K562 (cell line): Measurements from ENCODE around the gene CDX1. TPM values are rescaled to one million over a fixed set of nuclear protein-coding genes. Genes with fewer than 3 reads are reported as not detected.

Experiments
- ETV1 ChIP-seq: fragments of 450-650 bp; conservative IDR thresholded peaks from 2 replicates; pipeline ENCODE4 v1.6.1; 2016; ENCODE audit warnings: missing genetic modification characterization, control low read depth, low read depth, missing compliant biosample characterization
- SMAD1 ChIP-seq: fragments of 150-350 bp; IDR thresholded peaks from 2 replicates; pipeline ENCODE4 v1.6.1; 2014; ENCODE audit warnings: low read length, low read depth; ENCODE audit not compliant: partially characterized antibody
- ZZZ3 ChIP-seq: fragments of 450-650 bp; IDR thresholded peaks from 2 replicates; pipeline ENCODE4 v1.6.1; 2016; ENCODE audit warnings: antibody characterized with exemption, mild to moderate bottlenecking, moderate library complexity
- polyA plus RNA-seq, 8 experiments: library from polyadenylated mRNA; depleted of rRNA in 4 of 8; stranded (reverse) in 5 of 8; unstranded in 3 of 8; fragments of >200 nt; fragmentation: Nextera tagmentation in 2 of 8; fragmentation: Illumina TruSeq in 1 of 8; extraction: Ambion mirVana in 2 of 8; extraction: Trizol in 1 of 8; gene quantifications; 2 replicates each; pipeline versions ENCODE4 v1.2.1 to v1.2.3, GENCODE V29; 2011 to 2014; ENCODE audit warnings: inconsistent platforms in 1 of 8, missing spikeins in 1 of 8
- total RNA-seq, 7 experiments: library from RNA; depleted of rRNA in 6 of 7; stranded (reverse); fragments of >200 nt in 6 of 7; fragmentation: Illumina TruSeq in 2 of 7; extraction: Trizol in 2 of 7; gene quantifications; 2 replicates each; pipeline versions ENCODE4 v1.2.1 to v1.2.3, GENCODE V29; 2011 to 2021; ENCODE audit warnings: low replicate concordance in 1 of 7
- TF ChIP-seq, protein P1 (sequence below): fragments of 250-450 bp; sonication (Bioruptor Pico); IDR thresholded peaks from 2 replicates; pipeline ENCODE4 v1.5.0; 2021
- TF ChIP-seq, protein P2 (sequence below): fragments of 450-650 bp; formaldehyde crosslinking; IDR thresholded peaks from 2 replicates; pipeline ENCODE4 v1.4.0; 2020; ENCODE audit warnings: mild to moderate bottlenecking, mixed read lengths
- TF ChIP-seq, protein P3 (sequence below): fragments of 250-450 bp; sonication (Bioruptor Pico); IDR thresholded peaks from 2 replicates; pipeline ENCODE4 v1.8.0; 2022; ENCODE audit warnings: inconsistent platforms, mild to moderate bottlenecking, moderate library complexity, borderline replicate concordance

CDX1 gene
- total and polyA plus RNA-seq, 9 of the 15 experiments (the other 6 are each of a cell fraction or from before 2014, with no cell fraction given), result 0.06 to 0.16 TPM; not detected in 7

DNA sequence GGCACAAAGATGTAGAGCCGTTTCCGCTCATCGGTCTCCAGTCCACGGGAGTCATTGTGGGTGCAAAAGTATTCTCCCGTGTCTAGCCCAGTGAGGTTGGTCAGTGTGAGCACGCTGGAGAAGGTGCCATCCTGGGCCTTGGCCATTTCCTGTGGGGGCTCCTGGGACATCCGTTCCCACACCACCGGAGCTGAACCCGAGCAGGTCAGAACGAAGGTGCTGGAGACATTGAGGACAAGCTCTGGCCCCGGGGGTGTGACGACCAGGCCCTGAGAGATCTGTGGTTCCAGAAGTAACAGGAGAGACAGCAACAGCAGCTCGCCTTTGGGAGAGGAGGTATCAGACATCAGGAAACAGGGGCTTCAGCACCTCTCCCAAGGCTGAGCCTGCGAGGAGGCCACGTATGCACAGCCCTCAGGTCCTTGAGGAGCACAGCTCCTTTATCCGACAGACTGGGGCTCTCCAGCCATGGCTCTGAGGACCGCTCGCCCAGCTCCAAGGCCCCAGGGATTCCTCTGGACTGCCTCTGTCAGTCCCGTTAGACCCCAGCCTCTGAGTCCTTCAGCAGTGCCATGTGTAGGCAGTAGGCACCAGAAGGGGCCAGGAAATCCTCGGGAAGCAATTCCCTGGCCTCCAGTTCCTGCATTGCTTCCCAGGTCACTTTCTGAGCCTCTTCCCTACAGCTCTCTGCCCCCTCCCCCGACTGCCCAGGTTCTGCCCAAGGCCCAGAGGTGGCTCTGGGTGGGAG, 30.8 kb upstream of the CDX1 start (continued):
- TF ChIP-seq, protein P1, sequence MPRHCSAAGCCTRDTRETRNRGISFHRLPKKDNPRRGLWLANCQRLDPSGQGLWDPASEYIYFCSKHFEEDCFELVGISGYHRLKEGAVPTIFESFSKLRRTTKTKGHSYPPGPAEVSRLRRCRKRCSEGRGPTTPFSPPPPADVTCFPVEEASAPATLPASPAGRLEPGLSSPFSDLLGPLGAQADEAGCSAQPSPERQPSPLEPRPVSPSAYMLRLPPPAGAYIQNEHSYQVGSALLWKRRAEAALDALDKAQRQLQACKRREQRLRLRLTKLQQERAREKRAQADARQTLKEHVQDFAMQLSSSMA (CRISPR knock-in tag), result no peak
- TF ChIP-seq ZZZ3 (no peak), SMAD1 (no peak), ETV1 (tag) (no peak)
- TF ChIP-seq, protein P2, sequence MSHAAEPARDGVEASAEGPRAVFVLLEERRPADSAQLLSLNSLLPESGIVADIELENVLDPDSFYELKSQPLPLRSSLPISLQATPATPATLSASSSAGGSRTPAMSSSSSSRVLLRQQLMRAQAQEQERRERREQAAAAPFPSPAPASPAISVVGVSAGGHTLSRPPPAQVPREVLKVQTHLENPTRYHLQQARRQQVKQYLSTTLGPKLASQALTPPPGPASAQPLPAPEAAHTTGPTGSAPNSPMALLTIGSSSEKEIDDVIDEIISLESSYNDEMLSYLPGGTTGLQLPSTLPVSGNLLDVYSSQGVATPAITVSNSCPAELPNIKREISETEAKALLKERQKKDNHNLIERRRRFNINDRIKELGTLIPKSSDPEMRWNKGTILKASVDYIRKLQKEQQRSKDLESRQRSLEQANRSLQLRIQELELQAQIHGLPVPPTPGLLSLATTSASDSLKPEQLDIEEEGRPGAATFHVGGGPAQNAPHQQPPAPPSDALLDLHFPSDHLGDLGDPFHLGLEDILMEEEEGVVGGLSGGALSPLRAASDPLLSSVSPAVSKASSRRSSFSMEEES, result no peak
- TF ChIP-seq, protein P3, sequence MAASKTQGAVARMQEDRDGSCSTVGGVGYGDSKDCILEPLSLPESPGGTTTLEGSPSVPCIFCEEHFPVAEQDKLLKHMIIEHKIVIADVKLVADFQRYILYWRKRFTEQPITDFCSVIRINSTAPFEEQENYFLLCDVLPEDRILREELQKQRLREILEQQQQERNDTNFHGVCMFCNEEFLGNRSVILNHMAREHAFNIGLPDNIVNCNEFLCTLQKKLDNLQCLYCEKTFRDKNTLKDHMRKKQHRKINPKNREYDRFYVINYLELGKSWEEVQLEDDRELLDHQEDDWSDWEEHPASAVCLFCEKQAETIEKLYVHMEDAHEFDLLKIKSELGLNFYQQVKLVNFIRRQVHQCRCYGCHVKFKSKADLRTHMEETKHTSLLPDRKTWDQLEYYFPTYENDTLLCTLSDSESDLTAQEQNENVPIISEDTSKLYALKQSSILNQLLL (CRISPR knock-in tag), result no peak
- TF ChIP-seq, all 486 proteins: peak for 0
